Stimulated activated naive B cell treated with anti-CD40 and anti-IgM and Interleukin-4, amounts not matched to agents 10 μg/mL and 1 μg/mL and 100 μg/mL, for 72 hours (primary cell): Measurements from ENCODE around the gene MYO15A.
A peak's percentile ranks its signal among the peaks of the same experiment; 100 is the strongest.
"Not testable (repeated sequence)": the region's sequence is repeated elsewhere in the genome, so short reads cannot be mapped to it uniquely, and the experiment has no call there.

Experiments used
- ATAC-seq, 2 donors: fragments of 150-1000 bp; cut with Tn5 transposase; replicated peaks; 2 replicates each; pipeline ENCODE4 v1.10.0; 2021; ENCODE audit warnings: moderate library complexity in 1 of 2
- DNase-seq: peaks from one replicate; pipeline ENCODE4 v3.0.0; 2021
- H3K27ac Mint-ChIP-seq: one replicate; pipeline ENCODE4 v1.8.0; 2022; ENCODE audit warnings: mild to moderate bottlenecking, mixed read lengths
- H3K27me3 Mint-ChIP-seq, 2 donors: one replicate each; pipeline ENCODE4 v1.8.0; 2022; ENCODE audit warnings: mixed read lengths in 2 of 2
- H3K36me3 Mint-ChIP-seq, 2 donors: one replicate each; pipeline ENCODE4 v1.8.0; 2022; ENCODE audit warnings: mixed read lengths in 2 of 2, mild to moderate bottlenecking in 1 of 2
- H3K4me1 Mint-ChIP-seq, 2 donors: one replicate each; pipeline ENCODE4 v1.8.0; 2022; ENCODE audit warnings: mixed read lengths in 2 of 2, mild to moderate bottlenecking in 1 of 2
- H3K4me3 Mint-ChIP-seq, 2 donors: one replicate each; pipeline ENCODE4 v1.8.0; 2022; ENCODE audit warnings: mild to moderate bottlenecking in 2 of 2, mixed read lengths in 2 of 2, moderate library complexity in 1 of 2
- H3K9me3 Mint-ChIP-seq, 2 donors: one replicate each; pipeline ENCODE4 v1.8.0; 2022; ENCODE audit warnings: mixed read lengths in 2 of 2, mild to moderate bottlenecking in 1 of 2

MYO15A gene

DNA sequence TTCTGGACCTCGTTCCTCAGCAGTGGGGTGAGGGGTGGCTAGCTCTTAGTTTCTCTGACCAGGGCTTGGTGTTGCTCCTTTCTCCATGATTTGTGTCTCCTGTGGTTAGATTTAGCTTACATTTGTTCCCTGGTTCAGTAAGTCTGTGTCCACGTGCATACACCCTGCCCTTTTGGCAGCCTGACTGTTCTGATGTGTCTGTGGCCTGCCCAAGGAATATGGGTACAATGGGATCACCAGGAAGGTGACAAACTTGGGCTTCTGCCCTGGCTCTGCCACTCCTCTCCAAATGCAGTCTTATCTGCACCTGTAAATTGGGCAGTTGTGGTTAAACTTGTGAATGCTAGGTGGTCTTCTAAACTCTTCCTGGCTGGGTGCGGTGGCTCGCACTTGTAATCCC lies 92.6 kb downstream of the MYO15A start:
- peaks cover 22 to 55% of the 10 kb centered on the region in 2 donors for H3K36me3 Mint-ChIP-seq
- H3K27me3 Mint-ChIP-seq, result no peaks in the 10 kb centered on the region
- H3K4me3 Mint-ChIP-seq, result no peak overlapping the region
- ATAC-seq (no peak), DNase-seq (no peak)
- peak overlapping the region; percentile 77 for H3K27ac Mint-ChIP-seq
- no peaks in the 10 kb centered on the region for H3K9me3 Mint-ChIP-seq
- peaks cover 22 to 27% of the 10 kb centered on the region in 2 donors for H3K4me1 Mint-ChIP-seq

DNA sequence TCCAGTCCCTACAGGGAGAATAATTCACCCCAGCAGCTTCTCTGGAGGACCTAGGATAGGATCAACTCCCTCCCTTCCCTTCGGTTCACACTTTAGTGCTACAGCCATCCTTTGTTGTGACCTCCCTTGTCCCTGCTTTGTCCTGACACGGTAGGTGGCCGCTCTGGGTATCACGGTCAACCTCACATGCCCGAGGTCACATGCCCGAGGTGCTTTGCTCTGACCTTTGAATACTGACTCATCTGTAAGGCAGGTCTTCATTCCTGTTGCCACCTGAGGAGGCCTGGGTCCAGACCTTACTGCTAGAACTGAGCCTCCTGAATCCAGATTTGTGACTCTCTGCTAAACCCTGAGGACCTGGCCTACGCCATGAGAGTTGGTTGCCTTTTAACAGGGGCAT lies 94.8 kb downstream of the MYO15A start:
- Mint-ChIP-seq H3K4me3 (no peak overlapping the region), H3K36me3 (peaks cover 26 to 53% of the 10 kb centered on the region in 2 donors), H3K27me3 (no peaks in the 10 kb centered on the region), H3K4me1 (peaks cover 18 to 24% of the 10 kb centered on the region in 2 donors), H3K27ac (no peak overlapping the region), H3K9me3 (no peaks in the 10 kb centered on the region)
- DNase-seq (no peak), ATAC-seq (no peak)

DNA sequence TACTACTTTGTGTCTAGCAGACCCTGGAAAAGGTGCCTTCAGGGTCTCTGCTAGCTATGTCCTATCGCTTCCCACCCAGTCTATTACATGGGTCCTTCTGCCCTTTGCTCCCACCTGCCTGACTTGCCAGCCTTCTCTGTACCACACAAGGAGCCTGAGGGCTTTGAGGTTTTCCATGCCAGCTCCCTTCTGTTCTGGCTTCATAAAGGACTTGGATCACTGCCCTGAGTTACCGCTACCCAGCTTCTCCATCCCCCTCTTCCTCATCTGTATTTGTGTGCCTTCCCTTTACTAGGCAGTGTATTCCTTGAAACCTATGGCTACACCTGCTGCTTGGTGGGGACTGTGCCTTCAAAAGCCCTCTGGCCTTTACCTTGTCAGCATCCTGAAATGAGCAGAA lies 97.3 kb downstream of the MYO15A start:
- ATAC-seq (no peak), DNase-seq (no peak)
- H3K9me3 Mint-ChIP-seq, result no peaks in the 10 kb centered on the region
- H3K4me1 Mint-ChIP-seq, result peaks cover 7 to 8% of the 10 kb centered on the region in 2 donors
- H3K4me3 Mint-ChIP-seq, result no peak overlapping the region
- no peaks in the 10 kb centered on the region for H3K27me3 Mint-ChIP-seq
- H3K36me3 Mint-ChIP-seq, result peaks cover 33 to 52% of the 10 kb centered on the region in 2 donors
- no peak overlapping the region for H3K27ac Mint-ChIP-seq

DNA sequence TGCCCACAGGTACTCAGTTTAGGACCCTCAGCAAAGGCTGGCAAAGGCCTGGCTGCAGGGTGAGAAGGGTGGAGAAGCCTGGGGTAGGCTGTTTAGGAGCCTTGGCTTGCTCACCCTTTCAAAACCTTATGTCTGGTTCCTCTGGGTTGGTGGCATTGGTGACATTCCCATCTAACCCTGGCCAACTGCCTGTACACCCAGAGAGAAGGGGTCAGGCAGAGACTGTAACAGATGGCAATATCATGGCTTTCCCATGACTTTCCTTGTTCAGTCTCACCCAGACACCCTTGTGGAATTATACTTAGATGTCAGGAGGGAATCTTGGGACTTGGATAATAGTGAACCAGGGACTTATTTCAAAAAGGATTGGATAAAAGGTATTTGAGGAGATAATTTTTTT lies 98.4 kb downstream of the MYO15A start:
- H3K9me3 Mint-ChIP-seq, result no peaks in the 10 kb centered on the region
- no peak overlapping the region for H3K4me3 Mint-ChIP-seq
- H3K27me3 Mint-ChIP-seq, result no peaks in the 10 kb centered on the region
- H3K4me1 Mint-ChIP-seq, result peaks cover 5 to 7% of the 10 kb centered on the region in 2 donors
- DNase-seq (no peak), ATAC-seq (no peak)
- no peak overlapping the region for H3K27ac Mint-ChIP-seq
- H3K36me3 Mint-ChIP-seq, result peaks cover 35 to 49% of the 10 kb centered on the region in 2 donors

DNA sequence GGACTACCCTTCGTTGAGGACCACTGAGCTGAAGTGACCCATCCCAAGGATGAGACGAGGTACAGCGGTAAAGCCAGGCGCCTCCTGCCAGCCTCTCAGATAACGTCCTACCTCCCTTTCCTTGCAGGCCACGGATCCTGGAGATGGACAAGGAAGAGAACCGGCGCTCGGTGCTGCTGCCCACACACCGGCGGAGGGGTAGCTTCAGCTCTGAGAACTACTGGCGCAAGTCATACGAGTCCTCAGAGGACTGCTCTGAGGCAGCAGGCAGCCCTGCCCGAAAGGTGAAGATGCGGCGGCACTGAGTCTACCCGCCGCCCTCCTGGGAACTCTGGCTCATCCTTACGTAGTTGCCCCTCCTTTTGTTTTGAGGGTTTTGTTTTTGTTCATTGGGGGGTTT lies 99.5 kb downstream of the MYO15A start:
- no peak overlapping the region for H3K4me3 Mint-ChIP-seq
- H3K36me3 Mint-ChIP-seq, result peaks cover 35 to 45% of the 10 kb centered on the region in 2 donors
- no peak for ATAC-seq
- no peak for DNase-seq
- no peaks in the 10 kb centered on the region for H3K9me3 Mint-ChIP-seq
- H3K27ac Mint-ChIP-seq, result no peak overlapping the region
- peaks cover 2 to 7% of the 10 kb centered on the region in 2 donors for H3K4me1 Mint-ChIP-seq
- no peaks in the 10 kb centered on the region for H3K27me3 Mint-ChIP-seq

DNA sequence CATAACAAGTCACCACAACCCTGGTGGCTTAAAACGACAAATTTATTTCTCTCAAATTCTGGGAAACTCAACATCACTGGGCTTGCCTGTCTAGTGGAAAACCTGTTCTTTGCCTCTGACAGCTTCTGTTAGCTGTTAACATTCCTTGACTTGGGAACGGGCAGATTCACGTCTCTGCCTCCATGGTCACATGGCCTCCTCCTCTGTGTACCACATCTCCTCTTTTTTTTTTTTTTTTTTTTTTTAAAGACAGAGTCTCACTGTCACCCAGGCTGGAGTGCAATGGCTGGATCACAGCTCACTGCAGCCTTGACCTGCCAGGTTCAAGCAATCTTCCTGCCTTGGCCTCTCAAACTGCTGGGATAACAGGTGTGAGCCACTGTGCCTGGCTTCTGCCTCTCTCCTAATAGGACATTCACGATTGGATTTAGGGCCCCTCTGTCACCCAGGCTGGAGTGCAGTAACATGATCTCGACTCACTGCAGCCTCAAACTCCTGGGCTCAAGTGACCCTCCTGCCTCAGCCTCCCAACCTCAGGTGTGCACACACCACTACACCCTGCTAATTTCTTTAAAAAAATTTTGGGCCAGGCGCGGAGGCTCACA lies 105.2 kb downstream of the MYO15A start:
- no peak for DNase-seq
- H3K36me3 Mint-ChIP-seq, result peaks cover 11 to 15% of the 10 kb centered on the region in 2 donors
- H3K27me3 Mint-ChIP-seq, result no peaks in the 10 kb centered on the region
- no peak for ATAC-seq
- no peak overlapping the region for H3K27ac Mint-ChIP-seq
- no peak overlapping the region for H3K4me3 Mint-ChIP-seq
- H3K9me3 Mint-ChIP-seq, result no peaks in the 10 kb centered on the region
- peaks cover 2 to 12% of the 10 kb centered on the region in 2 donors for H3K4me1 Mint-ChIP-seq

DNA sequence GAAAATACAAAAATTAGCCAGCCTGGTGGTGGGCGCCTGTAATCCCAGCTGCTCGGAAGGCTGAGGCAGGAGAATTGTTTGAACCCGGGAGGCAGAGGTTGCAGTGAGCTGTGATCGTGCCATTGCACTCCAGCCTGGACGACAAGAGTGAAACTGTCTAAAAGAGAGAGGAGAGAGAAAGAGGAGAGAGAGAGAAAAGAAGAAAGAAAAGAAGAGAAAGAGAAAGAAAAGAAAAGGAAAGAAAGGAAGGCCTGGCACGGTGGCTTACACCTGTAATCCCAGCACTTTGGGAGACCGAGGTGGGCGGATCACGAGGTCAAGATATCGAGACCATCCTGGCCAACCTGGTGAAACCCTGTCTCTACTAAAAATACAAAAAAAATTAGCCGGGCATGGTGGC lies 108.3 kb downstream of the MYO15A start:
- H3K27me3 Mint-ChIP-seq, H3K4me3 Mint-ChIP-seq, H3K36me3 Mint-ChIP-seq, H3K9me3 Mint-ChIP-seq, H3K27ac Mint-ChIP-seq, ATAC-seq, DNase-seq: not testable (repeated sequence)
- H3K4me1 Mint-ChIP-seq, result peaks cover 2 to 12% of the 10 kb centered on the region in 2 donors

DNA sequence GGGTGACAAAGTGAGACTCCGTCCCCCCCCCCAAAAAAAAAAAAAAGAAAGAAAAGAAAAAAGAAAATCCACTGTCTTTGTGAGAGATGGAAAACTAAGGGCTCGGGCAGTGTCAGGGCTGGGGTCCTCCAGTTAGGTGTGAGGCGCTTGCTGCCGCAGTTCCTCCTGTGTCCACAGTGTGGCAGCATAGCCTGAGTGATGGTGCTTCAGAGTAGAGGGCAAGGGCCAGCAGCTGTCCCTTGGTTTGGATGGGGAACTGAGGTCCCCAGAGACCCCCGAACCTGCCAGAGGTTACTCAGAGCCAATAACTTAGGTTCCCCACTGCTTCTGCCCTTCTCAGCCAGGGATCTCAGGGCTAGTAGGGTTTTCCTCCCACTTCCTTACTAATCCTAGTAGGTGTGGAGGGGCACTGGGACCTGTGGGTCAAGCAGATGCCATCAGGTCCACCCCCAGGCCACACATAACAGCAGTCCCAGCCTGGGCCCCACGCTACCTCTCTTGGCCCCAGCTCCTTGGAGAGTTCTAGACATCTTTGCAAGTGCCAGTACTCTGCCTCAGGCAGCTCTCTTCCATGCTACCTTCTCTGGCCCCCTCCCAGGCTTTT lies 109.0 kb downstream of the MYO15A start:
- Mint-ChIP-seq H3K36me3 (peaks cover 0 to 3% of the 10 kb centered on the region in 2 donors), H3K27ac (no peak overlapping the region), H3K4me3 (no peak overlapping the region), H3K9me3 (no peaks in the 10 kb centered on the region), H3K27me3 (no peaks in the 10 kb centered on the region), H3K4me1 (peaks cover 2 to 12% of the 10 kb centered on the region in 2 donors)
- ATAC-seq (peak; percentile 93 to 95), DNase-seq (peak; percentile 59)

DNA sequence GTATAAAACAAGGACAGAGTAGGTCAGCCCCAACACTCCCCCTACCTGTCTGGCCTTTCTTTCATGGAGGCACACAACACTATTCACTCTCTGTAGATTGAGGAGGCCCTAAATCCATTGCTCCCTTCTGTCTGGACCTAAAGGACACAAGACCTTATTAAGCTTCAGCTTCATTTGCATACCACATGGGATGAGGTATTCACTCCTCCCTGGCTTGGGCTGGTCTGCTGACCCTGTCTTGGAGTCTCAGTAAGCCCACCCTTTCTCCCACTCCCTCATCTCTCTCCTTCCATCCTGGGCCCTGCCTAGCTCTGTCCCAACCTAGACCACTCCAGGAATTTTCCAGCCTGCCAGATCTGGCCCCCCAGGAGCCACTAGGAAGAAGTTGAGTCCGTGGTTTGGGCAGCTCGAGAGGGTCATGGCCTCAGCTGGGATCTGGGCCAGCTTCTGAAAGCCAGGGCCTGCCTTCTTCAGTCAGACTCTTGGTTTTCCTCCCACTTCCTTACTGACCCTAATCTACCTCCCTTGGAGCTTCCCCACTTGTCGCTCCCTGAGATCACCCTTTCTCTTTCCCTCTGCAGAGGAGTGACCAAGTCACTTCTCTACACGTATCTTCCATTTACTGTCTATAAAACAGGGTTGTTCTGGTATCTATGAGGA lies 110.3 kb downstream of the MYO15A start:
- H3K4me3 Mint-ChIP-seq, result no peak overlapping the region
- peaks cover 2 to 12% of the 10 kb centered on the region in 2 donors for H3K4me1 Mint-ChIP-seq
- no peak overlapping the region for H3K27ac Mint-ChIP-seq
- DNase-seq, result no peak
- no peak for ATAC-seq
- peaks cover 0 to 2% of the 10 kb centered on the region in 2 donors for H3K36me3 Mint-ChIP-seq
- no peaks in the 10 kb centered on the region for H3K9me3 Mint-ChIP-seq
- no peaks in the 10 kb centered on the region for H3K27me3 Mint-ChIP-seq

DNA sequence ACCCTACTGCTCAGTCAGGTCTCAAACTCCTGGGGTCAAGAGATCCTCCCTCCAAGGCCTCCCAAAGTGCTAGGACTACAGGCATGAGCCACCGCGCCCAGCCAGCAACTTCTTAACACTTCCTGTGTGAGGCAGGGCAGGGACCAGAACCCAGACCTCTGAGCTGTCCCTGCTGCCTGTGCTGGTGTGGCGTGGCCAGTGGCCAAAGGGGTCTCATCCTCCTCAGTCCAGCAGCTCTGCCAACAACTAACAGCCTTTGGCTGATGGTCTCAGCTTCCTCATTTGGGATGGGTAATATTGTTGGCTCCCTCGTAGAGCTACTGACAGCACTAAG lies 115.5 kb downstream of the MYO15A start:
- H3K4me3 Mint-ChIP-seq, result no peak overlapping the region
- peaks cover 0 to 3% of the 10 kb centered on the region in 2 donors for H3K36me3 Mint-ChIP-seq
- no peaks in the 10 kb centered on the region for H3K9me3 Mint-ChIP-seq
- ATAC-seq (no peak), DNase-seq (no peak)
- H3K4me1 Mint-ChIP-seq, result peaks cover 11 to 23% of the 10 kb centered on the region in 2 donors
- no peaks in the 10 kb centered on the region for H3K27me3 Mint-ChIP-seq
- no peak overlapping the region for H3K27ac Mint-ChIP-seq

DNA sequence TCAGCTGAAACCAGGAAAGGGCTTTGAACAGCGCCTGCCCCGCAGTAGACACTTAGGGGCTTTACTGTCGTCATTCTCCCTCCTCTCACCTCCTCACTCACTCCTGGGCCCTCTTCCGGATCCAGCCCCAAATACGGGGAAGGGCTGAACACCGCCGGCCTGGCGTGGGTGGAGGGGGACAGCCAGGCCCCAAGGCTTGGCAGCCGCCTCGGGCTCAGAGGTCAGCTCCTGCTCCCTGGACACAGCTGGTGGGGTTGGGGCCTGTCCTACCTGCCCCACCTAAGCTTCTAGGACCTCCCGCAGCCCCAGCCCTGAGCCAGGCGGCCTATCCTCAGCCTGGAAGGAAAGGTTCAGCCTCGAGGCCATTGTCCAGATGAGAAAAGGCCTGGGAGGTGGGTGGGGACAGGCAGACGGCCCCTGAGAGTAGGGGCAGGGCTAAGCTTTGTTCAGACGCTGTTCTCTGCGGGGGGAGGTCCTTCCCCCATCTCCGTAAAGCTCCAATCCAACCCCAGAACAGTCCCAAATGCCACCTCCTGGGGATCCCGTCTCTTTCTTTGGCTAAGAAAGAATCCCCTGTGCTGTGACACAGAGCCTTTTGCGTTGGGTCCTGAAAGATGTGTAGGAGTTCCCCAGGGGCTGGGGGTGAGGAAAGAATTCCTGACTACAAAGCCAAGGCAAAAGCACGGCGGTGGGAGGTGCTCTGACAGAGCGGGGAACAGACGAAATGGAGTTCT lies 116.0 kb downstream of the MYO15A start:
- Mint-ChIP-seq H3K36me3 (peaks cover 0 to 3% of the 10 kb centered on the region in 2 donors), H3K9me3 (no peaks in the 10 kb centered on the region), H3K4me1 (peaks cover 11 to 23% of the 10 kb centered on the region in 2 donors), H3K27me3 (no peaks in the 10 kb centered on the region), H3K27ac (peak overlapping the region; percentile 79), H3K4me3 (peak overlapping the region; percentile 77 to 78)
- DNase-seq (no peak), ATAC-seq (no peak)

DNA sequence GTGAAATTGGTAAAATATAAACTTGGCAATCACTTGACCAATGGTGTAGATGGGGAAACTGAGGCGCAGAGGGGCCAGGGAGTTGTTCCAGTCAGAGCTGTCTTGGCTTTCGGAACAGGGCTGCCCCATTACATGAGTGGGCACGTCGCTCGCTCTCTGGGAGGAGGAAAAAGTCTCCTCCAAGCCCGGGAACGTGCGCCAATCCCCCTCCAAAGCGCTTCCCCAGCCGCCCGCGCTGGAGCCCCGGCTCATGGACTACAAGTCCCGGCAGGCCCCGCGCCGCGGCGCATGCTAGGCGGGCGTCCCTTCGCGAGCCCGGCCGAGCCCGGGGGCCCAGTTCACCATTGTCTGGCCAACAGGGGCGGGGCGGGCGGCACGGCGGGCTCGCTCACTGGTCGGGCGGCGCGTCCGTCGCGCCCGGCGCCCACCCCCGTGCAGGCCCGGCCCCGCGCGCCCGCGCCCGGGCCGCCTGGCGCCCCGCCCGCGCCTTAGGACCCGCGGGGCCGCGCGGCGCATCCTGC lies 116.6 kb downstream of the MYO15A start, which contains the start of gene LLGL1:
LLGL1 (plus strand) TSS at position 515 of the 521 bp plus-strand sequence. CDS start 48 bp downstream, outside the sequence.
- ATAC-seq, result peak; percentile 97 to 98
- DNase-seq, result peak; percentile 88
- H3K4me3 Mint-ChIP-seq, result peak within 1 kb of the TSS; percentile 87 to 89
- no peaks in the 10 kb centered on the region for H3K27me3 Mint-ChIP-seq
- H3K36me3 Mint-ChIP-seq, result peaks cover 0 to 3% of the 10 kb centered on the region in 2 donors
- peak within 1 kb of the TSS; percentile 79 for H3K27ac Mint-ChIP-seq
- H3K9me3 Mint-ChIP-seq, result no peaks in the 10 kb centered on the region
- H3K4me1 Mint-ChIP-seq, result peaks cover 11 to 23% of the 10 kb centered on the region in 2 donors

DNA sequence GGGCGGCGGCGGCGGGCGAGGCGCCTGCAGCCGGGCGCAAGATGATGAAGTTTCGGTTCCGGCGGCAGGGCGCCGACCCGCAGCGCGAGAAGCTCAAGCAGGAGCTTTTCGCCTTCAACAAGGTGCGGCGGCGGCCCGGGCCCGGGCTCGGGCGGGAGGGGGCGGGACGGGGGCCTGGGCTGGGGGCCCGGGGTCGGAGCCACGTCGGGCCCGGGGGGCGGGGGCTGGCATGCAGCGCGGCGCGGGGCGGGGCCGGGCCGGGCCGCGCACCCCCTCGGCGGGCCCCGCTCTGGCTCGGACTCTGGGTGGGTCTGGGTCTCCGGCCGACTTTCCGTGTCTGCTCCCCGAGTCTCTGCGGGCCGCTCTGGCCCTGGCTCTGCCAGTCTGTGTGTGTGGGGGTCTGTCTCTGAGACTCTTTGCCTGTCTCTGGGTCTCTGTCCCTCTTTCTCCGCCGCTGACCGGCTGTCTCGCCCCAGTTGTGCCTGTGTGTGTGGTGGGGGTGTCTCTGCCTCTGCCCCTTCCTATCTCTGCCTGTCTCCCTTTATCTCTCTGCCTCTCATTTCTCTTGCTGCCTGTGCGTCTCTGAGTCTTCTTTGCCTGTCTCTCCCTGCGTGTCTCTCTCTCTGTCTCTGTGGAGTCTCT lies 117.2 kb downstream of the MYO15A start:
- ATAC-seq (peak; percentile 5 to 8), DNase-seq (no peak)
- Mint-ChIP-seq H3K36me3 (peaks cover 0 to 3% of the 10 kb centered on the region in 2 donors), H3K27ac (peak overlapping the region; percentile 57), H3K9me3 (no peaks in the 10 kb centered on the region), H3K4me1 (peaks cover 11 to 23% of the 10 kb centered on the region in 2 donors), H3K27me3 (no peaks in the 10 kb centered on the region), H3K4me3 (peak overlapping the region; percentile 87 to 89)
